Endothelial cell of umbilical vein (primary cell): ENCODE measurements around the gene RINL. TPM values are rescaled to one million over a fixed set of nuclear protein-coding genes. Genes with fewer than 3 reads are reported as not detected.

Experiments used
- BruUV-seq: library from RNA; stranded (reverse); fragments of 400-500 nt; replicated peaks from 2 replicates; lab custom pipeline; 2021; lab: Mats Ljungman, UMichigan
- CTCF ChIA-PET: fragments of 300-600, 350-600 bp; sonication (Branson Sonifier 250); formaldehyde crosslinking; loops from one replicate; lab custom pipeline; 2021; ENCODE audit warnings: antibody characterized with exemption, inconsistent platforms; lab: Charles Lee
- POLR2A ChIA-PET: fragments of 300-600, 350-600 bp; sonication (Branson Sonifier 250); formaldehyde crosslinking; loops from one replicate; lab custom pipeline; 2021; ENCODE audit warnings: antibody characterized with exemption, inconsistent platforms; lab: Charles Lee
- DNase-seq: peaks from one replicate; pipeline ENCODE4 v3.0.0-alpha.2; 2011; ENCODE audit warnings: low read depth, low spot score
- FAIRE-seq: peaks from 2 replicates; lab custom pipeline; 2011; peaks lifted over from hg19 to GRCh38; lab: Jason Lieb, UNC
- H2AFZ ChIP-seq: 2 replicates; pipeline ENCODE4 v1.6.0; 2012; ENCODE audit warnings: low read depth, low read length, control low read depth, inconsistent platforms
- H3K27ac ChIP-seq: 2 replicates; pipeline ENCODE4 v1.5.1; 2011; ENCODE audit warnings: low read depth, mild to moderate bottlenecking, control low read depth, low read length, moderate library complexity; ENCODE audit not compliant: insufficient read depth
- H3K27me3 ChIP-seq, 2 experiments: 2 replicates each; pipeline versions ENCODE4 v1.6.0 to v1.6.1; 2011; ENCODE audit warnings: low read length in 2 of 2, mixed read lengths in 1 of 2; ENCODE audit not compliant: control insufficient read depth in 2 of 2, insufficient read depth in 2 of 2
- H3K36me3 ChIP-seq, 2 experiments: 2 replicates in 1 of 2; 3 replicates in 1 of 2; pipeline ENCODE4 v1.5.1; 2011; ENCODE audit warnings: low read length in 2 of 2, mild to moderate bottlenecking in 1 of 2, moderate library complexity in 1 of 2; ENCODE audit not compliant: control insufficient read depth in 2 of 2, insufficient read depth in 2 of 2; ENCODE audit errors: extremely low read depth in 1 of 2
- H3K4me1 ChIP-seq: 3 replicates; pipeline ENCODE4 v1.5.1; 2011; ENCODE audit warnings: mild to moderate bottlenecking, low read length; ENCODE audit not compliant: control insufficient read depth, insufficient read depth; ENCODE audit errors: extremely low read depth
- H3K4me2 ChIP-seq: 2 replicates; pipeline ENCODE4 v1.6.1; 2011; ENCODE audit warnings: low read length, control low read depth, mixed read lengths; ENCODE audit not compliant: insufficient read depth
- H3K4me3 ChIP-seq, 3 experiments: fragments of 200-600 bp in 1 of 3; sonication (generic), shearing (Covaris generic) in 1 of 3; replicated peaks in 1 of 3; 2 replicates each; pipeline ENCODE4 v1.5.1; 2011 to 2016; ENCODE audit warnings: control low read depth in 3 of 3, low read length in 3 of 3, mild to moderate bottlenecking in 2 of 3, inconsistent platforms in 1 of 3, low read depth in 1 of 3, moderate library complexity in 1 of 3; ENCODE audit not compliant: insufficient read depth in 1 of 3
- H3K79me2 ChIP-seq: 2 replicates; pipeline ENCODE4 v1.6.0; 2012; ENCODE audit warnings: low read length, inconsistent platforms; ENCODE audit not compliant: control insufficient read depth, insufficient read depth
- H3K9ac ChIP-seq: replicated peaks from 2 replicates; pipeline ENCODE3; 2011; ENCODE audit warnings: low read length, control low read depth; ENCODE audit not compliant: insufficient read depth; ENCODE audit errors: extremely low read depth
- H3K9me1 ChIP-seq: replicated peaks from 3 replicates; pipeline ENCODE4 v1.6.0; 2011; ENCODE audit warnings: mild to moderate bottlenecking, low read length; ENCODE audit not compliant: control insufficient read depth, insufficient read depth; ENCODE audit errors: extremely low read depth
- H3K9me3 ChIP-seq: replicated peaks from 2 replicates; pipeline ENCODE4 v1.5.1; 2012; ENCODE audit warnings: low read length, inconsistent platforms; ENCODE audit not compliant: control insufficient read depth, insufficient read depth
- H4K20me1 ChIP-seq: replicated peaks from 2 replicates; pipeline ENCODE3; 2011; ENCODE audit warnings: mild to moderate bottlenecking, low read length; ENCODE audit not compliant: control insufficient read depth, insufficient read depth; ENCODE audit errors: extremely low read depth
- EZH2 ChIP-seq: IDR thresholded peaks from 2 replicates; pipeline ENCODE4 v1.6.1; 2012; ENCODE audit warnings: borderline replicate concordance, low read depth, mild to moderate bottlenecking, moderate library complexity, low read length, inconsistent platforms; ENCODE audit not compliant: severe bottlenecking
- FOS ChIP-seq: IDR thresholded peaks from 2 replicates; pipeline ENCODE4 v1.6.1; 2011; ENCODE audit warnings: mild to moderate bottlenecking, low read length, moderate library complexity, borderline replicate concordance; ENCODE audit not compliant: insufficient read depth
- GATA2 ChIP-seq: IDR thresholded peaks from 2 replicates; pipeline ENCODE4 v1.7.0; 2011; ENCODE audit warnings: low read depth, mild to moderate bottlenecking, moderate library complexity, mixed read lengths, low read length; ENCODE audit not compliant: insufficient read length, insufficient read depth
- JUN ChIP-seq: IDR thresholded peaks from 2 replicates; pipeline ENCODE4 v1.6.1; 2011; ENCODE audit warnings: borderline replicate concordance, low read depth; ENCODE audit not compliant: insufficient read length, insufficient read depth
- MYC ChIP-seq: IDR thresholded peaks from one replicate; pipeline ENCODE4 v1.6.1; 2011; ENCODE audit warnings: mild to moderate bottlenecking, low read depth, low read length
- POLR2A ChIP-seq: IDR thresholded peaks from 2 replicates; pipeline ENCODE4 v1.6.1; 2012; ENCODE audit warnings: low read depth, mild to moderate bottlenecking, control low read depth, low read length
- POLR2AphosphoS5 ChIP-seq: IDR thresholded peaks from 2 replicates; pipeline ENCODE4 v1.6.1; 2012; ENCODE audit warnings: low read depth, mild to moderate bottlenecking, control low read depth, low read length, moderate library complexity; ENCODE audit not compliant: insufficient read depth
- dilution Hi-C: fragments of 300-500 bp; cut with MboI; formaldehyde crosslinking; loops from one replicate; pipeline ENCODE4 v1.15.0; 2019; ENCODE audit warnings: low sequenced_read_pairs; ENCODE audit not compliant: extremely low pct_ligation_motif_present
- intact Hi-C: fragments of 100-400 bp; cut with micrococcal nuclease; formaldehyde crosslinking; loops from one replicate; pipeline ENCODE4 v1.10.0; 2022
- polyA plus RNA-seq, 4 experiments: library from polyadenylated mRNA; depleted of rRNA in 3 of 4; stranded (reverse) in 3 of 4; unstranded in 1 of 4; fragments of >200 nt; gene quantifications; 2 replicates each; pipeline versions ENCODE4 v1.2.1 to v1.2.3, GENCODE V29; 2011 to 2012; ENCODE audit warnings: missing spikeins in 1 of 4
- total RNA-seq: library from RNA; stranded (reverse); gene quantifications from 2 replicates; pipeline ENCODE4 v1.2.3, GENCODE V29; 2021
- TF ChIP-seq, protein P1 (sequence below), 2 donors: IDR thresholded peaks; 1 replicate in 1 of 2; 2 replicates in 1 of 2; pipeline ENCODE4 v1.5.1; 2011; ENCODE audit warnings: low read length in 2 of 2, mild to moderate bottlenecking in 2 of 2, moderate library complexity in 2 of 2, control low read depth in 1 of 2, inconsistent platforms in 1 of 2, low read depth in 1 of 2; ENCODE audit not compliant: insufficient read depth in 1 of 2; ENCODE audit errors: extremely low read depth in 1 of 2
- TF ChIP-seq, protein P2 (sequence below): IDR thresholded peaks from 2 replicates; pipeline ENCODE4 v1.6.1; 2011; ENCODE audit not compliant: insufficient read depth, insufficient read length

The RINL gene
- total and polyA plus RNA-seq, 2 donors (not counting 3 experiments of a cell fraction or from before 2014, with no cell fraction given), result 5.3 to 10.1 TPM

DNA sequence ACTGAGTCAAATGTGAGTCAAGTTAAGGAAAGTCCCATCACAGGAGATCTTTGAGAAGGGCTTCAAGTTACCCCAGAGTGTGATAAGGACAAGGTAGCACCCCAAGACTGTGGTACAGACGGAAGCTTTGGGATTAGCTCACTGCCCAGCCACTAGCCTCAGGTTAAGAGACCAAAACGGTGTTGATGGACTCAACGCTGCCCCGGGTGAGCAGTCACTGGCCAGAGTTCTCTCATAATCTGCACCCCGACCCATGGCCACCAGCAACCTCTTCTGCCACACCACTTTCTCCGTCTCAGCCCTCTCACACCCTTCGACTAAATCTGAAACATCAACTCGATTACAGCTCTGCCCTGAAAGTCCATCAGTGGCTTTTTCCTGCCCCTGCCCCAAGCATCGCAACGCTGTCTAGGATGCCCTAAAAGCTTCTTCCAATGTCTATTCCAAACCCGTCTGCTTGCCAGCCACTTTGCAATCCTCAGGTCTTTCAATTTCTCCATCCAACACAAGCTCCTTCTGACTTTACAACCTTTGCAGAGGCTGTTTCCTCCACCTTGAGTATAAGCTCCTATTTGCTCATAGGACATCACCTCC lies 33.9 kb downstream of the RINL start:
- Histone ChIP-seq H3K9me3 (no peaks in the 10 kb centered on the region), H3K27ac (no peak overlapping the region), H3K4me2 (no peak overlapping the region), H3K4me1 (peaks cover 18% of the 10 kb centered on the region), H3K79me2 (peaks cover 77% of the 10 kb centered on the region), H3K9ac (no peak overlapping the region), H4K20me1 (no peaks in the 10 kb centered on the region), H3K9me1 (no peaks in the 10 kb centered on the region), H3K4me3 (no peak overlapping the region), H2AFZ (no peak overlapping the region), H3K36me3 (peaks cover 48 to 71% of the 10 kb centered on the region in 2 experiments), H3K27me3 (no peaks in the 10 kb centered on the region)
- intact Hi-C loops, result no loop called here
- FAIRE-seq (no peak), DNase-seq (no peak)
- ChIA-PET CTCF (interaction anchor here (0.6 kb wide), 1 partner anchor 24 kb away, joined by 3 read pairs; no protein-coding TSS in a partner anchor), POLR2A (interaction anchor here (0.6 to 1.7 kb wide), 2 partner anchors 12 to 111 kb away, joined by 3 to 4 read pairs; partner anchors contain the start of gene ECH1)
- TF ChIP-seq, protein P1, sequence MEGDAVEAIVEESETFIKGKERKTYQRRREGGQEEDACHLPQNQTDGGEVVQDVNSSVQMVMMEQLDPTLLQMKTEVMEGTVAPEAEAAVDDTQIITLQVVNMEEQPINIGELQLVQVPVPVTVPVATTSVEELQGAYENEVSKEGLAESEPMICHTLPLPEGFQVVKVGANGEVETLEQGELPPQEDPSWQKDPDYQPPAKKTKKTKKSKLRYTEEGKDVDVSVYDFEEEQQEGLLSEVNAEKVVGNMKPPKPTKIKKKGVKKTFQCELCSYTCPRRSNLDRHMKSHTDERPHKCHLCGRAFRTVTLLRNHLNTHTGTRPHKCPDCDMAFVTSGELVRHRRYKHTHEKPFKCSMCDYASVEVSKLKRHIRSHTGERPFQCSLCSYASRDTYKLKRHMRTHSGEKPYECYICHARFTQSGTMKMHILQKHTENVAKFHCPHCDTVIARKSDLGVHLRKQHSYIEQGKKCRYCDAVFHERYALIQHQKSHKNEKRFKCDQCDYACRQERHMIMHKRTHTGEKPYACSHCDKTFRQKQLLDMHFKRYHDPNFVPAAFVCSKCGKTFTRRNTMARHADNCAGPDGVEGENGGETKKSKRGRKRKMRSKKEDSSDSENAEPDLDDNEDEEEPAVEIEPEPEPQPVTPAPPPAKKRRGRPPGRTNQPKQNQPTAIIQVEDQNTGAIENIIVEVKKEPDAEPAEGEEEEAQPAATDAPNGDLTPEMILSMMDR (IDR thresholded peaks at IDR 0.05; ENCODE audit: extremely low read depth in 1 of 2, insufficient read depth in 1 of 2, low read depth in 1 of 2, low read length in 2 of 2), result no peak
- no peak for TF ChIP-seq MYC
- TF ChIP-seq GATA2, result no peak
- no peak for TF ChIP-seq FOS
- TF ChIP-seq POLR2AphosphoS5, result no peak
- no peak for TF ChIP-seq POLR2A
- TF ChIP-seq, protein P2, sequence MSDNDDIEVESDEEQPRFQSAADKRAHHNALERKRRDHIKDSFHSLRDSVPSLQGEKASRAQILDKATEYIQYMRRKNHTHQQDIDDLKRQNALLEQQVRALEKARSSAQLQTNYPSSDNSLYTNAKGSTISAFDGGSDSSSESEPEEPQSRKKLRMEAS, result no peak
- no peak for TF ChIP-seq EZH2
- no peak for TF ChIP-seq JUN
- no TSS peak for BruUV-seq
- dilution Hi-C loops, result no loop called here
